Muscle of leg (tissue), 11 donors: ENCODE data around the gene CORIN. TPM values are rescaled to one million over a fixed set of nuclear protein-coding genes. Genes with fewer than 3 reads are reported as not detected.

Experiments
- DNase-seq: peaks from one replicate; pipeline ENCODE4 v3.0.0; 2013
- H3K27ac ChIP-seq: one replicate; pipeline ENCODE4 v1.5.1; 2013; ENCODE audit warnings: mild to moderate bottlenecking, low read length, control low read depth
- H3K27me3 ChIP-seq: one replicate; pipeline ENCODE4 v1.6.1; 2013; ENCODE audit warnings: low read length; ENCODE audit not compliant: control insufficient read depth, insufficient read depth
- H3K36me3 ChIP-seq: one replicate; pipeline ENCODE4 v1.6.1; 2013; ENCODE audit warnings: low read length; ENCODE audit not compliant: control insufficient read depth, insufficient read depth
- H3K4me1 ChIP-seq: one replicate; pipeline ENCODE4 v1.6.1; 2013; ENCODE audit warnings: low read length; ENCODE audit not compliant: control insufficient read depth, insufficient read depth
- H3K4me3 ChIP-seq: one replicate; pipeline ENCODE4 v1.5.1; 2013; ENCODE audit warnings: low read length, control low read depth
- H3K9me3 ChIP-seq: replicated peaks from 2 replicates; pipeline ENCODE4 v1.6.1; 2013; ENCODE audit warnings: low read depth, low read length; ENCODE audit not compliant: control insufficient read depth
- WGBS: methylation state at CpG from one replicate; pipeline ENCODE4 v1.1.5; 2013; ENCODE audit warnings: missing lambda C conversion rate; ENCODE audit not compliant: insufficient coverage; 5-methylcytosine and 5-hydroxymethylcytosine counted together
- polyA plus RNA-seq, 8 donors: library from polyadenylated mRNA; unstranded; fragments of 120-200 nt; gene quantifications; one replicate each; pipeline versions ENCODE4 v1.2.1 to v1.2.3, GENCODE V29; 2013; ENCODE audit warnings: inconsistent platforms in 1 of 8, low replicate concordance in 1 of 8; ENCODE audit not compliant: insufficient read length in 8 of 8, insufficient read depth in 1 of 8
- total RNA-seq: library from RNA; stranded (reverse); fragments of 120-200 nt; gene quantifications from one replicate; pipeline ENCODE4 v1.2.4, GENCODE V29; 2013

CORIN gene
- total and polyA plus RNA-seq, 9 donors: 0.87 to 3.9 (median 2.0) TPM

GRCh38 chr4:47749858-47750257 is 88.0 kb downstream of the CORIN start:
- Histone ChIP-seq H3K4me1 (no peaks in the 10 kb centered on the region), H3K9me3 (no peaks in the 10 kb centered on the region), H3K4me3 (no peak overlapping the region), H3K36me3 (no peaks in the 10 kb centered on the region), H3K27ac (no peak overlapping the region), H3K27me3 (no peaks in the 10 kb centered on the region)
- WGBS: 94% methylated on average over 3 of the region's 4 CpGs
- no peak for DNase-seq

GRCh38 chr4:47749060-47749459 is 88.8 kb downstream of the CORIN start:
- H3K27me3 ChIP-seq: no peaks in the 10 kb centered on the region
- H3K9me3 ChIP-seq: no peaks in the 10 kb centered on the region
- DNase-seq: no peak
- WGBS: no CpG with 5 or more reads among the region's 1 CpG
- H3K36me3 ChIP-seq: no peaks in the 10 kb centered on the region
- H3K4me1 ChIP-seq: no peaks in the 10 kb centered on the region
- H3K27ac ChIP-seq: no peak overlapping the region
- H3K4me3 ChIP-seq: no peak overlapping the region

- WGBS: no CpG with 5 or more reads among the region's 1 CpG
- Histone ChIP-seq H3K4me3 (no peak overlapping the region), H3K9me3 (no peaks in the 10 kb centered on the region), H3K4me1 (no peaks in the 10 kb centered on the region), H3K36me3 (no peaks in the 10 kb centered on the region), H3K27ac (no peak overlapping the region), H3K27me3 (no peaks in the 10 kb centered on the region)
- peak; percentile 11 for DNase-seq
Observed at GRCh38 chr4:47747846-47748494, 89.9 kb downstream of the CORIN start.

- H3K36me3 ChIP-seq: no peaks in the 10 kb centered on the region
- H3K27me3 ChIP-seq: no peaks in the 10 kb centered on the region
- no peak overlapping the region for H3K27ac ChIP-seq
Observed at GRCh38 chr4:47747211-47747610, 90.7 kb downstream of the CORIN start.

GRCh38 chr4:47746122-47746521 is 91.7 kb downstream of the CORIN start:
- H3K4me3 ChIP-seq: no peak overlapping the region
- no peaks in the 10 kb centered on the region for H3K4me1 ChIP-seq
- no peak for DNase-seq
- H3K27ac ChIP-seq: no peak overlapping the region
- no peaks in the 10 kb centered on the region for H3K27me3 ChIP-seq
- 85% methylated on average over 3 of the region's 4 CpGs for WGBS
- no peaks in the 10 kb centered on the region for H3K36me3 ChIP-seq
- H3K9me3 ChIP-seq: no peaks in the 10 kb centered on the region

More at GRCh38 chr4:47747211-47747610, 90.7 kb downstream of the CORIN start:
- no peaks in the 10 kb centered on the region for H3K4me1 ChIP-seq
- H3K4me3 ChIP-seq: no peak overlapping the region
- H3K9me3 ChIP-seq: no peaks in the 10 kb centered on the region
- no peak for DNase-seq

GRCh38 chr4:47744843-47745382 is 93.0 kb downstream of the CORIN start:
- Histone ChIP-seq H3K4me3 (no peak overlapping the region), H3K27me3 (no peaks in the 10 kb centered on the region), H3K36me3 (no peaks in the 10 kb centered on the region), H3K27ac (no peak overlapping the region), H3K9me3 (no peaks in the 10 kb centered on the region), H3K4me1 (no peaks in the 10 kb centered on the region)
- WGBS: no CpG with 5 or more reads among the region's 2 CpGs
- DNase-seq: no peak

- no peaks in the 10 kb centered on the region for H3K27me3 ChIP-seq
- no peak for DNase-seq
- no peak overlapping the region for H3K4me3 ChIP-seq
- H3K9me3 ChIP-seq: no peaks in the 10 kb centered on the region
- H3K4me1 ChIP-seq: no peaks in the 10 kb centered on the region
- WGBS: no CpG with 5 or more reads among the region's 2 CpGs
- H3K27ac ChIP-seq: no peak overlapping the region
- no peaks in the 10 kb centered on the region for H3K36me3 ChIP-seq
Observed at GRCh38 chr4:47744253-47744652, 93.6 kb downstream of the CORIN start.

GRCh38 chr4:47741200-47741599 is 96.7 kb downstream of the CORIN start:
- Histone ChIP-seq H3K27ac (no peak overlapping the region), H3K9me3 (peaks cover 6% of the 10 kb centered on the region), H3K4me1 (no peaks in the 10 kb centered on the region), H3K27me3 (no peaks in the 10 kb centered on the region), H3K36me3 (no peaks in the 10 kb centered on the region), H3K4me3 (no peak overlapping the region)
- DNase-seq: no peak

- Histone ChIP-seq H3K4me3 (no peak overlapping the region), H3K27me3 (no peaks in the 10 kb centered on the region), H3K9me3 (peaks cover 6% of the 10 kb centered on the region), H3K36me3 (no peaks in the 10 kb centered on the region), H3K27ac (no peak overlapping the region), H3K4me1 (no peaks in the 10 kb centered on the region)
- DNase-seq: no peak
- no CpG with 5 or more reads among the region's 1 CpG for WGBS
Observed at GRCh38 chr4:47737326-47737725, 100.5 kb downstream of the CORIN start.

- Histone ChIP-seq H3K9me3 (peaks cover 6% of the 10 kb centered on the region), H3K27me3 (no peaks in the 10 kb centered on the region), H3K27ac (no peak overlapping the region), H3K4me1 (no peaks in the 10 kb centered on the region), H3K4me3 (no peak overlapping the region), H3K36me3 (no peaks in the 10 kb centered on the region)
- WGBS: 100% methylated on average over 1 of the region's 2 CpGs
- DNase-seq: no peak
Observed at GRCh38 chr4:47736555-47736954, 101.3 kb downstream of the CORIN start.

GRCh38 chr4:47736146-47736545 is 101.7 kb downstream of the CORIN start:
- H3K36me3 ChIP-seq: no peaks in the 10 kb centered on the region
- WGBS: no CpG with 5 or more reads among the region's 1 CpG
- DNase-seq: no peak
- H3K27me3 ChIP-seq: no peaks in the 10 kb centered on the region
- no peak overlapping the region for H3K27ac ChIP-seq
- H3K9me3 ChIP-seq: peaks cover 6% of the 10 kb centered on the region
- no peak overlapping the region for H3K4me3 ChIP-seq
- H3K4me1 ChIP-seq: no peaks in the 10 kb centered on the region
